DOHH2 (cell line): ENCODE measurements around the gene P3H2.

ENCODE experiments used
- H3F3A ChIP-seq: fragments of 200-600 bp; sonication (generic), shearing (Covaris generic); 2 replicates; pipeline ENCODE4 v1.6.0; 2016; ENCODE audit warnings: antibody characterized with exemption, mild to moderate bottlenecking; ENCODE audit not compliant: control insufficient read depth, insufficient read depth
- H3K27ac ChIP-seq: fragments of 200-600 bp; sonication (generic); 2 replicates; pipeline ENCODE4 v1.5.1; 2014; ENCODE audit warnings: low read depth, mild to moderate bottlenecking, low read length, moderate library complexity
- H3K27me3 ChIP-seq: fragments of 200-600 bp; sonication (generic); 2 replicates; pipeline ENCODE4 v1.6.1; 2014; ENCODE audit warnings: mild to moderate bottlenecking, low read length, mixed read lengths; ENCODE audit not compliant: control insufficient read depth
- H3K36me3 ChIP-seq: fragments of 200-600 bp; sonication (generic); 2 replicates; pipeline ENCODE4 v1.6.1; 2014; ENCODE audit warnings: mild to moderate bottlenecking, low read length, moderate library complexity, mixed read lengths; ENCODE audit not compliant: control insufficient read depth
- H3K4me1 ChIP-seq: fragments of 200-600 bp; sonication (generic); 2 replicates; pipeline ENCODE4 v1.6.1; 2014; ENCODE audit warnings: mild to moderate bottlenecking, low read length, mixed read lengths; ENCODE audit not compliant: control insufficient read depth
- H3K4me2 ChIP-seq: fragments of 200-600 bp; sonication (generic); 2 replicates; pipeline ENCODE4 v1.6.0; 2014; ENCODE audit warnings: mild to moderate bottlenecking, low read length, moderate library complexity
- H3K4me3 ChIP-seq: fragments of 200-600 bp; sonication (generic); 2 replicates; pipeline ENCODE4 v1.5.1; 2014; ENCODE audit warnings: mild to moderate bottlenecking, low read length, mixed read lengths
- H3K79me2 ChIP-seq: fragments of 200-600 bp; sonication (generic); 2 replicates; pipeline ENCODE4 v1.6.1; 2014; ENCODE audit warnings: mild to moderate bottlenecking, low read length, mixed read lengths; ENCODE audit not compliant: control insufficient read depth
- H3K9me2 ChIP-seq: fragments of 200-600 bp; sonication (generic); replicated peaks from 2 replicates; pipeline ENCODE4 v1.6.1; 2014; ENCODE audit warnings: mild to moderate bottlenecking, low read length, mixed read lengths; ENCODE audit not compliant: control insufficient read depth
- H3K9me3 ChIP-seq: fragments of 200-600 bp; sonication (generic); 2 replicates; pipeline ENCODE4 v1.6.1; 2014; ENCODE audit warnings: antibody characterized with exemption, low read length, mixed read lengths; ENCODE audit not compliant: control insufficient read depth, insufficient read depth
- H4K20me1 ChIP-seq: fragments of 200-600 bp; sonication (generic); 2 replicates; pipeline ENCODE4 v1.6.0; 2014; ENCODE audit warnings: low read depth, mild to moderate bottlenecking, antibody characterized with exemption, low read length, moderate library complexity; ENCODE audit not compliant: control insufficient read depth, insufficient read depth
- CTCF ChIP-seq: fragments of 200-600 bp; sonication (generic); IDR thresholded peaks from one replicate; pipeline ENCODE4 v1.5.1; 2014; ENCODE audit warnings: antibody characterized with exemption, mild to moderate bottlenecking, low read depth, low read length; ENCODE audit not compliant: poor library complexity, severe bottlenecking
- EZH2phosphoT487 ChIP-seq: fragments of 200-600 bp; sonication (generic); IDR thresholded peaks from 2 replicates; pipeline ENCODE4 v1.6.1; 2017; ENCODE audit warnings: borderline replicate concordance, mild to moderate bottlenecking, antibody characterized with exemption, low read length, moderate library complexity, mixed read lengths

P3H2 gene

GRCh38 chr3:189907803-189908202 is 212.9 kb downstream of the P3H2 start:
- Histone ChIP-seq H3K4me1 (no peaks in the 10 kb centered on the region), H3K27me3 (no peaks in the 10 kb centered on the region), H3K36me3 (no peaks in the 10 kb centered on the region), H3K79me2 (no peaks in the 10 kb centered on the region), H3K9me2 (no peaks in the 10 kb centered on the region), H3K27ac (no peak overlapping the region), H3K4me2 (no peak overlapping the region), H4K20me1 (no peaks in the 10 kb centered on the region), H3K4me3 (no peak overlapping the region), H3F3A (no peaks in the 10 kb centered on the region), H3K9me3 (no peaks in the 10 kb centered on the region)
- TF ChIP-seq EZH2phosphoT487: no peak
- TF ChIP-seq CTCF: no peak
